OCI-LY1 (cell line): ENCODE results near the gene MMAB.

ENCODE experiments used
- H2AFZ ChIP-seq: fragments of 200-600 bp; sonication (generic), shearing (Covaris generic); 2 replicates; pipeline ENCODE4 v1.6.0; 2014; ENCODE audit warnings: antibody characterized with exemption, mild to moderate bottlenecking, low read length
- H3F3A ChIP-seq: fragments of 200-600 bp; sonication (generic), shearing (Covaris generic); 2 replicates; pipeline ENCODE4 v1.6.0; 2014; ENCODE audit warnings: mild to moderate bottlenecking, antibody characterized with exemption, low read length, moderate library complexity; ENCODE audit not compliant: insufficient read depth
- H3K27ac ChIP-seq: fragments of 200-600 bp; sonication (generic); 2 replicates; pipeline ENCODE4 v1.5.1; 2014; ENCODE audit warnings: low read length, mixed run types, mild to moderate bottlenecking, low read depth; ENCODE audit not compliant: poor library complexity, severe bottlenecking
- H3K27me3 ChIP-seq: fragments of 200-600 bp; sonication (generic); 2 replicates; pipeline ENCODE4 v1.6.0; 2014; ENCODE audit warnings: antibody characterized with exemption, mild to moderate bottlenecking, low read length, moderate library complexity; ENCODE audit not compliant: insufficient read depth
- H3K36me3 ChIP-seq: fragments of 200-600 bp; sonication (generic); 2 replicates; pipeline ENCODE4 v1.6.1; 2014; ENCODE audit warnings: mild to moderate bottlenecking, antibody characterized with exemption, low read length, moderate library complexity, mixed read lengths; ENCODE audit not compliant: insufficient read depth
- H3K4me1 ChIP-seq: fragments of 200-600 bp; sonication (generic); 2 replicates; pipeline ENCODE4 v1.5.1; 2014; ENCODE audit warnings: mild to moderate bottlenecking, low read length, moderate library complexity; ENCODE audit not compliant: insufficient read depth, severe bottlenecking
- H3K4me2 ChIP-seq: fragments of 200-600 bp; sonication (generic), shearing (Covaris generic); 2 replicates; pipeline ENCODE4 v1.6.1; 2014; ENCODE audit warnings: low read length
- H3K4me3 ChIP-seq: fragments of 200-600 bp; sonication (generic); 2 replicates; pipeline ENCODE4 v1.5.1; 2014; ENCODE audit warnings: low read length, low read depth, mild to moderate bottlenecking, mixed read lengths; ENCODE audit not compliant: poor library complexity, severe bottlenecking
- H3K79me2 ChIP-seq: fragments of 200-600 bp; shearing (Covaris generic); 2 replicates; pipeline ENCODE4 v1.6.1; 2016; ENCODE audit warnings: mixed run types, low read length, mixed read lengths; ENCODE audit not compliant: insufficient read depth
- H3K9ac ChIP-seq: fragments of 200-600 bp; sonication (generic), shearing (Covaris generic); 2 replicates; pipeline ENCODE4 v1.6.1; 2014; ENCODE audit warnings: mild to moderate bottlenecking, low read length, mixed read lengths
- H3K9me2 ChIP-seq: fragments of 200-600 bp; sonication (generic), shearing (Covaris generic); 2 replicates; pipeline ENCODE4 v1.6.1; 2014; ENCODE audit warnings: low read depth, mild to moderate bottlenecking, low read length, mixed read lengths
- H3K9me3 ChIP-seq: fragments of 200-600 bp; shearing (Covaris generic); 2 replicates; pipeline ENCODE4 v1.6.1; 2014; ENCODE audit warnings: low read length, mixed read lengths
- H4K20me1 ChIP-seq: fragments of 200-600 bp; sonication (generic), shearing (Covaris generic); 2 replicates; pipeline ENCODE4 v1.6.0; 2016; ENCODE audit warnings: mild to moderate bottlenecking, low read length; ENCODE audit not compliant: insufficient read depth
- EZH2 ChIP-seq: fragments of 200-600 bp; sonication (generic), shearing (Covaris generic); IDR thresholded peaks from 2 replicates; pipeline ENCODE4 v1.8.0; 2017; ENCODE audit warnings: borderline replicate concordance, mixed run types, mild to moderate bottlenecking, antibody characterized with exemption, low read length, moderate library complexity, mixed read lengths
- TF ChIP-seq, protein P1 (sequence below): fragments of 200-600 bp; sonication (generic), shearing (Covaris generic); IDR thresholded peaks from 2 replicates; pipeline ENCODE4 v1.5.1; 2017; ENCODE audit warnings: mild to moderate bottlenecking, antibody characterized with exemption, low read length, moderate library complexity, mixed read lengths

Gene MMAB

DNA sequence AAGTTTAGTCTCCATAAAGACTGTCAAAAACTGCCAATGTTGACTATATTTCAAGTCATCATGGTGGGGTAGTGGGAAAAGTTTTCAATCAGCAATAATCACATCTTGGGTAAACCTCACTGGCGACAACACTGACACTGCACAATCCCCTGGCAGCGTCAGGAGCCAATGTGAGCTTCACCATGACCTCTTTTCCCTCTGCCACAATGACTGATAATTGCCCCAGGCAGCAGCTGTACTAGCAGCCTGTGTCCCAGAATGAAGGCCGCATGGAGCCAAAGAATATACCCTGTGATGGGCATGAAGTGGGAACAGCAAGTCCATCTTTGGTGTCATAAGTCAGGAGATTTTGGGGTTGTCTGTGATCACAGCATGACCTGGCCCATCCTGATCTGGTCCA is 5.3 kb downstream of the MMAB start:
- Histone ChIP-seq H3K4me2 (no peak overlapping the region), H3F3A (no peaks in the 10 kb centered on the region), H3K27ac (no peak overlapping the region), H3K4me1 (peaks cover 6% of the 10 kb centered on the region), H2AFZ (no peak overlapping the region), H3K9me2 (no peaks in the 10 kb centered on the region), H3K79me2 (no peaks in the 10 kb centered on the region), H3K36me3 (peaks cover 26% of the 10 kb centered on the region), H3K9me3 (no peaks in the 10 kb centered on the region), H3K4me3 (no peak overlapping the region), H3K27me3 (no peaks in the 10 kb centered on the region), H4K20me1 (no peaks in the 10 kb centered on the region), H3K9ac (no peak overlapping the region)
- TF ChIP-seq, protein P1, sequence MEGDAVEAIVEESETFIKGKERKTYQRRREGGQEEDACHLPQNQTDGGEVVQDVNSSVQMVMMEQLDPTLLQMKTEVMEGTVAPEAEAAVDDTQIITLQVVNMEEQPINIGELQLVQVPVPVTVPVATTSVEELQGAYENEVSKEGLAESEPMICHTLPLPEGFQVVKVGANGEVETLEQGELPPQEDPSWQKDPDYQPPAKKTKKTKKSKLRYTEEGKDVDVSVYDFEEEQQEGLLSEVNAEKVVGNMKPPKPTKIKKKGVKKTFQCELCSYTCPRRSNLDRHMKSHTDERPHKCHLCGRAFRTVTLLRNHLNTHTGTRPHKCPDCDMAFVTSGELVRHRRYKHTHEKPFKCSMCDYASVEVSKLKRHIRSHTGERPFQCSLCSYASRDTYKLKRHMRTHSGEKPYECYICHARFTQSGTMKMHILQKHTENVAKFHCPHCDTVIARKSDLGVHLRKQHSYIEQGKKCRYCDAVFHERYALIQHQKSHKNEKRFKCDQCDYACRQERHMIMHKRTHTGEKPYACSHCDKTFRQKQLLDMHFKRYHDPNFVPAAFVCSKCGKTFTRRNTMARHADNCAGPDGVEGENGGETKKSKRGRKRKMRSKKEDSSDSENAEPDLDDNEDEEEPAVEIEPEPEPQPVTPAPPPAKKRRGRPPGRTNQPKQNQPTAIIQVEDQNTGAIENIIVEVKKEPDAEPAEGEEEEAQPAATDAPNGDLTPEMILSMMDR: no peak
- no peak for TF ChIP-seq EZH2

DNA sequence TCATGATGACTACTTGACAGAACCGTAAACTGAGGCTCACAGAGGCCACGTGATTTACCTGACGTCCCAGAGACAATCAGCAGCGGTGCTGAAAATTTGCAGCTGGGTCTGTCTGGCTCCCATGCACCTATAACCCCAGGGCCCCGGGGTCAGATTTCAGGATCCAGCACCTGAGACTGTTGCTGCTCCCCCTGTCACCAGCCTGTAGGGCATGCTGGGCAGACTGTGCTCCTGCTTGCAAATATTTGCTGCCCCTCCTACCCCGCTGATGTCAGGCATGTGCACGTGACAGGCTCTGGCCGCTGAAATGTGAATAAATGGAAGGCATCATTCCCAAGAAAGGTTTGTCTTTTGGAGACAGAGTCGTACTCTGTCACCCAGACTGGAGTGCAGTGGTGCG is 6.0 kb downstream of the MMAB start:
- Histone ChIP-seq H4K20me1 (no peaks in the 10 kb centered on the region), H3K9me2 (no peaks in the 10 kb centered on the region), H3F3A (no peaks in the 10 kb centered on the region), H3K9ac (no peak overlapping the region), H3K27me3 (no peaks in the 10 kb centered on the region), H3K4me2 (no peak overlapping the region), H2AFZ (no peak overlapping the region), H3K4me3 (no peak overlapping the region), H3K79me2 (no peaks in the 10 kb centered on the region), H3K36me3 (peaks cover 33% of the 10 kb centered on the region), H3K27ac (no peak overlapping the region), H3K4me1 (peaks cover under 1% of the 10 kb centered on the region), H3K9me3 (no peaks in the 10 kb centered on the region)
- no peak for TF ChIP-seq EZH2
- TF ChIP-seq, protein P1: no peak

DNA sequence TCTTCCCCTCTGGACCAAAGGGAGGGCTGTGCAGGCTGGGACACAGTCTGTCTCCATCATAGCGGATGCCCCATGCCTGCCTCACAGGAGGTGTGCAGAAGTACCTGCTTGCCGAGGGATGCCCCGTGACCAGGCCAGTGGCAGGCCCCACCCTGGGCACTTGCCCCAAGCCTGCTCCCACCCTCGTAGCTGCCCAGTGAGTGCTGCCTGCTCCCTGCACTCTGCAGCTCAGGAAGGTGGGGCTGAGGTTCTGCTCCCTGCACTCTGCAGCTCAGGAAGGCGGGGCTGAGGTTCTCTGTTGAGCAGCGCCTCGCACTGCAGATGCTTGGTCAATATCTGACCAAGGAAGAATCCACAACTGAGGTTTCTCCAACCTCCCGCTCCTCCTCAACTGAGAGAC is 6.9 kb downstream of the MMAB start:
- Histone ChIP-seq H3K79me2 (no peaks in the 10 kb centered on the region), H3K9me3 (no peaks in the 10 kb centered on the region), H3F3A (no peaks in the 10 kb centered on the region), H3K27me3 (no peaks in the 10 kb centered on the region), H3K27ac (no peak overlapping the region), H3K36me3 (peaks cover 37% of the 10 kb centered on the region), H2AFZ (no peak overlapping the region), H3K9me2 (no peaks in the 10 kb centered on the region), H4K20me1 (no peaks in the 10 kb centered on the region), H3K4me2 (no peak overlapping the region), H3K9ac (no peak overlapping the region), H3K4me3 (no peak overlapping the region), H3K4me1 (no peaks in the 10 kb centered on the region)
- no peak for TF ChIP-seq EZH2
- TF ChIP-seq, protein P1: no peak
